H1 (cell line): ENCODE measurements around the gene GGT7.

Source experiments
- EZH2 ChIP-seq: fragments of 200-600 bp; sonication (generic); IDR thresholded peaks from 2 replicates; pipeline ENCODE4 v1.7.1; 2012; ENCODE audit warnings: low read depth, mild to moderate bottlenecking, moderate library complexity, low read length, inconsistent platforms; ENCODE audit not compliant: severe bottlenecking
- MAFK ChIP-seq: IDR thresholded peaks from 2 replicates; pipeline ENCODE4 v1.6.1; 2012; ENCODE audit warnings: low read depth, mild to moderate bottlenecking, improper control_type of control experiment, low read length
- RAD21 ChIP-seq, 2 experiments: IDR thresholded peaks in 1 of 2; conservative IDR thresholded peaks in 1 of 2; 2 replicates each; pipeline ENCODE4 v1.6.1; 2011; ENCODE audit warnings: low read depth in 2 of 2, low read length in 2 of 2, improper control_type of control experiment in 1 of 2, inconsistent platforms in 1 of 2, mild to moderate bottlenecking in 1 of 2, moderate library complexity in 1 of 2
- RXRA ChIP-seq: IDR thresholded peaks from 2 replicates; pipeline ENCODE4 v1.6.1; 2011; ENCODE audit warnings: low read depth, mild to moderate bottlenecking, low read length, moderate library complexity; ENCODE audit not compliant: insufficient read depth
- SP1 ChIP-seq: IDR thresholded peaks from 2 replicates; pipeline ENCODE4 v1.6.1; 2011; ENCODE audit warnings: low read depth, low read length
- TF ChIP-seq, protein P1 (sequence below), 3 experiments: IDR thresholded peaks; 1 replicate in 2 of 3; 2 replicates in 1 of 3; pipeline versions ENCODE4 v1.5.1 to v1.6.1; 2011; ENCODE audit warnings: low read length in 3 of 3, mild to moderate bottlenecking in 3 of 3, inconsistent platforms in 2 of 3, low read depth in 1 of 3, moderate library complexity in 1 of 3; ENCODE audit not compliant: insufficient read depth in 1 of 3; ENCODE audit errors: control extremely low read depth in 1 of 3

DNA sequence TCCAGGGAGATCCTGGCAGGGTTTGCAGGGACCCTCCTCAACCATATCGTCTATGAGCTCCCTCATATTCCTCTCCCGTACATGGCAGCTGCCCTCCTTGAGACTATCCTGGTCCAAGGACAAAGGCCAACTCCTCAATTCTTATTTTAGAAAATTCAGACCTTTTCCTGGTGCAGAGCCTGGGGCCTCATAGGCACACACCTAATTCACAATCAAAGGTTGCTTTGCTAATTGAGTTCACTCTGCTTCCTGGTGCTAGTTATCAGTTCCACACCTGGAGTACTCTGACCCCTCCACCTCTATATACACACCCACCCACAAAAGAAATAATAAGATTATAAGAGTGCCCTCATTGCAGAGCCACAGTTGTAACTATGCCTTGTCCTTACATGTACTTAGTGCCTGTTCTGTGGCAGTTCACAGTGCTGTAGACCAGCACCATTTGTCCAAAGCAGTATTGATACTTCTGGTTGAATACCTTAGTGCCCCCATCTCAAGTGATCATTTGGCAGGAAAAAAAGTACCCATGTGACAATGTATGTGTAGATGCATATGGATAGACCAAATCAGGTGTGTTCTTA is 44.2 kb upstream of the GGT7 start:
- TF ChIP-seq EZH2 (no peak), SP1 (no peak), RXRA (no peak), RAD21 (IDR thresholded peaks at IDR 0.05 in 1 of 2, conservative IDR thresholded peaks at IDR 0.05 in 1 of 2; ENCODE audit: low read depth in 2 of 2, low read length in 2 of 2) (no peak), MAFK (no peak)
- TF ChIP-seq, protein P1, sequence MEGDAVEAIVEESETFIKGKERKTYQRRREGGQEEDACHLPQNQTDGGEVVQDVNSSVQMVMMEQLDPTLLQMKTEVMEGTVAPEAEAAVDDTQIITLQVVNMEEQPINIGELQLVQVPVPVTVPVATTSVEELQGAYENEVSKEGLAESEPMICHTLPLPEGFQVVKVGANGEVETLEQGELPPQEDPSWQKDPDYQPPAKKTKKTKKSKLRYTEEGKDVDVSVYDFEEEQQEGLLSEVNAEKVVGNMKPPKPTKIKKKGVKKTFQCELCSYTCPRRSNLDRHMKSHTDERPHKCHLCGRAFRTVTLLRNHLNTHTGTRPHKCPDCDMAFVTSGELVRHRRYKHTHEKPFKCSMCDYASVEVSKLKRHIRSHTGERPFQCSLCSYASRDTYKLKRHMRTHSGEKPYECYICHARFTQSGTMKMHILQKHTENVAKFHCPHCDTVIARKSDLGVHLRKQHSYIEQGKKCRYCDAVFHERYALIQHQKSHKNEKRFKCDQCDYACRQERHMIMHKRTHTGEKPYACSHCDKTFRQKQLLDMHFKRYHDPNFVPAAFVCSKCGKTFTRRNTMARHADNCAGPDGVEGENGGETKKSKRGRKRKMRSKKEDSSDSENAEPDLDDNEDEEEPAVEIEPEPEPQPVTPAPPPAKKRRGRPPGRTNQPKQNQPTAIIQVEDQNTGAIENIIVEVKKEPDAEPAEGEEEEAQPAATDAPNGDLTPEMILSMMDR (IDR thresholded peaks at IDR 0.05; ENCODE audit: control extremely low read depth in 1 of 3, insufficient read depth in 1 of 3, low read depth in 1 of 3, low read length in 3 of 3) = no peak
